ENCODE data around the gene NCOA7. TPM values are rescaled to one million over a fixed set of nuclear protein-coding genes. Genes with fewer than 3 reads are reported as not detected.

Gene NCOA7
- total and polyA plus RNA-seq, 2 of the 8 experiments (the other 6 are each of a cell fraction or from before 2014, with no cell fraction given) = 2.6 to 10.7 TPM

GRCh38 chr6:125943528-125944433, 153.0 kb downstream of the NCOA7 start:
- 92% methylated on average over 4 of the region's 4 CpGs; no CpG with 5 or more reads in 1 of the 2 experiments for WGBS, 2 experiments (ENCODE audit: extremely low coverage in 1 of 2, insufficient coverage in 1 of 2, insufficient read length in 1 of 2, insufficient replicate concordance in 2 of 2, low coverage in 1 of 2, low lambda C conversion rate in 2 of 2, missing lambda C conversion rate in 1 of 2)
- Histone ChIP-seq H3K14ac (ENCODE audit: insufficient read length) (no peak overlapping the region), H2BK120ac (replicated peaks; ENCODE audit: low read depth, low read length) (no peak overlapping the region), H3K36me3 (ENCODE audit: control insufficient read depth in 2 of 4, insufficient read depth in 4 of 4, low read length in 3 of 4) (no peaks in the 10 kb centered on the region), H3K79me2 (ENCODE audit: control insufficient read depth in 1 of 2, insufficient read depth in 2 of 2, low read length in 2 of 2) (no peaks in the 10 kb centered on the region), H2BK12ac (ENCODE audit: low read depth, low read length) (no peak overlapping the region), H3K4me3 (ENCODE audit: extremely low read depth in 1 of 4, insufficient read depth in 2 of 4, low read depth in 3 of 4, low read length in 4 of 4) (no peak overlapping the region), H4K20me1 (replicated peaks in 1 of 2; ENCODE audit: control insufficient read depth in 1 of 2, insufficient read depth in 2 of 2, low read length in 2 of 2) (no peaks in the 10 kb centered on the region), H2BK20ac (ENCODE audit: low read length) (no peak overlapping the region), H3K9me3 (ENCODE audit: insufficient read depth in 2 of 2, low read depth in 1 of 2, low read length in 1 of 2) (no peaks in the 10 kb centered on the region), H4K5ac (ENCODE audit: insufficient read length, low read depth, low read length) (no peak overlapping the region), H3K27ac (ENCODE audit: low read depth, low read length) (no peak overlapping the region), H4K8ac (ENCODE audit: extremely low read depth, insufficient read depth, low read length) (no peak overlapping the region), H3K4me1 (replicated peaks in 1 of 4; ENCODE audit: control insufficient read depth in 3 of 4, insufficient read depth in 4 of 4, low read length in 3 of 4) (no peaks in the 10 kb centered on the region), H3K18ac (ENCODE audit: extremely low read depth, low read length) (no peak overlapping the region), H2AK5ac (ENCODE audit: low read depth, low read length) (no peak overlapping the region), H3K4ac (replicated peaks; ENCODE audit: insufficient read length, low read depth, low read length) (no peak overlapping the region), H3K56ac (replicated peaks; ENCODE audit: insufficient read length, low read depth, low read length) (no peak overlapping the region), H2BK15ac (ENCODE audit: low read length) (no peak overlapping the region), H3K79me1 (ENCODE audit: low read depth, low read length) (no peaks in the 10 kb centered on the region), H2BK5ac (ENCODE audit: low read depth, low read length) (no peak overlapping the region), H3K23me2 (ENCODE audit: low read depth, low read length) (no peaks in the 10 kb centered on the region), H3K9ac (replicated peaks in 1 of 4; ENCODE audit: extremely low read depth in 1 of 4, low read depth in 3 of 4, low read length in 3 of 4) (no peak overlapping the region), H4K91ac (replicated peaks; ENCODE audit: insufficient read length, low read length) (no peak overlapping the region), H3K23ac (ENCODE audit: insufficient read length) (no peak overlapping the region), H3K27me3 (replicated peaks in 1 of 4; ENCODE audit: control insufficient read depth in 3 of 4, extremely low read depth in 1 of 4, insufficient read depth in 3 of 4, low read length in 3 of 4) (no peaks in the 10 kb centered on the region; a peak in 2 of 7 replicates), H2AFZ (ENCODE audit: low read length) (no peak overlapping the region), H3K4me2 (ENCODE audit: insufficient read depth in 1 of 2, low read depth in 2 of 2, low read length in 2 of 2) (no peak overlapping the region)
- CTCF ChIA-PET (ENCODE audit: partially characterized antibody) = interaction anchor here (0.6 to 2.5 kb wide), 3 partner anchors 10 to 13 kb away, joined by 3 to 13 read pairs (median 12); partner anchors contain the start of gene HINT3
- TF ChIP-seq ATF3 (IDR thresholded peaks at IDR 0.05; ENCODE audit: insufficient read depth, low read depth, low read length) (no peak), SAP30 (IDR thresholded peaks at IDR 0.05; ENCODE audit: insufficient read depth, insufficient replicate concordance, low read length) (no peak), SUZ12 (IDR thresholded peaks at IDR 0.05; ENCODE audit: low read length) (no peak), KDM1A (IDR thresholded peaks at IDR 0.05; ENCODE audit: borderline replicate concordance, low read length) (no peak), YY1 (IDR thresholded peaks at IDR 0.05; ENCODE audit: low read depth, low read length) (no peak), TAF7 (optimal IDR thresholded peaks at IDR 0.05; ENCODE audit: borderline replicate concordance, low read depth, low read length) (no peak), BCL11A (IDR thresholded peaks at IDR 0.05; ENCODE audit: low read depth in 2 of 2, low read length in 2 of 2) (no peak), GTF2F1 (IDR thresholded peaks at IDR 0.05; ENCODE audit: borderline replicate concordance, low read depth, low read length) (no peak), JUN (IDR thresholded peaks at IDR 0.05; ENCODE audit: low read depth, low read length) (no peak), ASH2L (IDR thresholded peaks at IDR 0.05; ENCODE audit: low read length) (no peak), CREB1 (IDR thresholded peaks at IDR 0.05) (no peak), HDAC2 (IDR thresholded peaks at IDR 0.05; ENCODE audit: borderline replicate concordance in 1 of 2, low read depth in 2 of 2, low read length in 2 of 2) (no peak)
- DNase-seq (ENCODE audit: low read depth in 1 of 2, low spot score in 2 of 2) (no peak), FAIRE-seq (no peak)
- POLR2A ChIA-PET (ENCODE audit: partially characterized antibody) = no interaction called here
